ENCODE data around the gene MRFAP1. TPM values are rescaled to one million over a fixed set of nuclear protein-coding genes. Genes with fewer than 3 reads are reported as not detected.
A peak's percentile ranks its signal among the peaks of the same experiment; 100 is the strongest.

Gene MRFAP1
- total RNA-seq, 2 experiments from 2014 or later = 172 to 181 TPM

DNA sequence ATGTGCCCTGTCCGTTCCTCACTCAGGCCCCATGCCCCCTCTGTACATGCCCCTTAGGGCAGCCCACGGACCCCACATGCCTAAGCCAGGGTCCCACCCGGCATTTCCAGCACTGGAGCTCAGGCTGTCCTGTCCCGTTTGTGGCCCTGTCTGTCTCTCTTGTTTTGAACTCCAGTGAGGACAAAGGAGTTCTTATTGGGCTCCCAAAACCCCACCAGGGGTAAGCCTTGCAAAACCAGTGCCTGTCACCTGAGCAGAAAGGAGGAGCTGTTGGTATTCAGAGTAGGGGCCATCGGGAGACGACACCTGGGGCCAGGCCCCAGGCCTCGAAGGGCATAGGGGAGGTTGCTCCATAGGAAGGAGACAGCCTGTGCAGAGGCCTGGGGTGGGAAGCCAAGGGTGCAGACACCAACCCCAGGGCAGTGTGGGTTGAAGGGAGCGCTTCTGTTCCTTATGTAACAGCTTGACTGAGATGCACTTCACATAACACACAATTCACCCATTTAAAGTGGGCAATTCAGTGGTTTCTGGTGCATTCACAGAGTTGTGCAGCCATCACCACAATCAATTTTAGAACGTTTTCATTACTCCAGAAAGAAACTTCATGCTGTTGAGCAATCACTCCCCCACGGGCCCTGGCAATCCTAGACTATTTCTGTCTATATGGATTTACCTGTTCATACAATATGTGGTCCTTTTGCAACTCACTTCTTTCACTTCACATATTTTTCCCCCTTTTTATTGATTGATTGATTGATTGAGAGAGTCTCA, 33.8 kb upstream of the MRFAP1 start:
- no peak overlapping the region for H3K27ac Mint-ChIP-seq
- no peak for ATAC-seq (ENCODE audit: poor library complexity)
- Histone ChIP-seq H3K36me3 (ENCODE audit: insufficient read depth, low read length) (peaks cover 94% of the 10 kb centered on the region), H3K9me3 (ENCODE audit: control insufficient read depth in 1 of 2, insufficient read depth in 1 of 2, low read length in 2 of 2) (peaks cover 6 to 35% of the 10 kb centered on the region in 2 experiments), H3K27ac (ENCODE audit: low read depth in 1 of 2, low read length in 2 of 2) (no peak overlapping the region), H3K4me3 (ENCODE audit: low read length) (no peak overlapping the region), H3K4me1 (ENCODE audit: insufficient read depth, low read length) (no peaks in the 10 kb centered on the region), H3K27me3 (ENCODE audit: control insufficient read depth in 1 of 2, insufficient read depth in 2 of 2, low read length in 2 of 2) (no peaks in the 10 kb centered on the region)
- POLR2A ChIA-PET = interaction anchor here (1.1 kb wide), 1 partner anchor 84 kb away, joined by 3 read pairs; no protein-coding TSS in a partner anchor
- H3K27me3 Mint-ChIP-seq = no peaks in the 10 kb centered on the region
- no peaks in the 10 kb centered on the region for H3K4me1 Mint-ChIP-seq (ENCODE audit: low read depth)
- H3K36me3 Mint-ChIP-seq (ENCODE audit: low read depth) = peaks cover 98% of the 10 kb centered on the region
- intact Hi-C loops (cut with DNase I, micrococcal nuclease) = no loop called here
- CTCF ChIA-PET = no interaction called here
- no peak overlapping the region for H3K4me3 Mint-ChIP-seq
- no peak for DNase-seq
- no peak for TF ChIP-seq CTCF (IDR thresholded peaks at IDR 0.05)
- no peaks in the 10 kb centered on the region for H3K9me3 Mint-ChIP-seq

- no peaks in the 10 kb centered on the region for H3K27me3 Mint-ChIP-seq
- intact Hi-C loops (cut with DNase I, micrococcal nuclease) = no loop called here
- no peak overlapping the region for H3K27ac Mint-ChIP-seq
- ATAC-seq (ENCODE audit: poor library complexity) = no peak
- no peaks in the 10 kb centered on the region for H3K9me3 Mint-ChIP-seq
- no peak overlapping the region for H3K4me3 Mint-ChIP-seq
- H3K4me3 ChIP-seq (ENCODE audit: low read length) = no peak overlapping the region
- DNase-seq = no peak
- H3K4me1 ChIP-seq (ENCODE audit: insufficient read depth, low read length) = no peaks in the 10 kb centered on the region
- peaks cover 6 to 30% of the 10 kb centered on the region in 2 experiments for H3K9me3 ChIP-seq (ENCODE audit: control insufficient read depth in 1 of 2, insufficient read depth in 1 of 2, low read length in 2 of 2)
- CTCF ChIA-PET = no interaction called here
- H3K36me3 Mint-ChIP-seq (ENCODE audit: low read depth) = peaks cover 98% of the 10 kb centered on the region
- H3K4me1 Mint-ChIP-seq (ENCODE audit: low read depth) = no peaks in the 10 kb centered on the region
- H3K36me3 ChIP-seq (ENCODE audit: insufficient read depth, low read length) = peaks cover 94% of the 10 kb centered on the region
- TF ChIP-seq CTCF (IDR thresholded peaks at IDR 0.05) = no peak
- no peaks in the 10 kb centered on the region for H3K27me3 ChIP-seq (ENCODE audit: control insufficient read depth in 1 of 2, insufficient read depth in 2 of 2, low read length in 2 of 2)
- no peak overlapping the region for H3K27ac ChIP-seq (ENCODE audit: low read depth in 1 of 2, low read length in 2 of 2)
- POLR2A ChIA-PET = no interaction called here
Measured at GRCh38 chr4:6607368-6608055, 33.0 kb upstream of the MRFAP1 start.

- no peak for TF ChIP-seq CTCF (IDR thresholded peaks at IDR 0.05)
- no peak overlapping the region for H3K4me3 Mint-ChIP-seq
- no peaks in the 10 kb centered on the region for H3K27me3 Mint-ChIP-seq
- Histone ChIP-seq H3K27me3 (ENCODE audit: control insufficient read depth in 1 of 2, insufficient read depth in 2 of 2, low read length in 2 of 2) (no peaks in the 10 kb centered on the region), H3K9me3 (ENCODE audit: control insufficient read depth in 1 of 2, insufficient read depth in 1 of 2, low read length in 2 of 2) (peaks cover 6 to 21% of the 10 kb centered on the region in 2 experiments), H3K36me3 (ENCODE audit: insufficient read depth, low read length) (peaks cover 92% of the 10 kb centered on the region), H3K27ac (ENCODE audit: low read depth in 1 of 2, low read length in 2 of 2) (no peak overlapping the region), H3K4me3 (ENCODE audit: low read length) (no peak overlapping the region), H3K4me1 (ENCODE audit: insufficient read depth, low read length) (no peaks in the 10 kb centered on the region)
- intact Hi-C loops (cut with DNase I, micrococcal nuclease) = no loop called here
- no peak overlapping the region for H3K27ac Mint-ChIP-seq
- no peaks in the 10 kb centered on the region for H3K4me1 Mint-ChIP-seq (ENCODE audit: low read depth)
- H3K9me3 Mint-ChIP-seq = no peaks in the 10 kb centered on the region
- POLR2A ChIA-PET = interaction anchor here (0.6 kb wide), 1 partner anchor 230 kb away, joined by 7 read pairs; no protein-coding TSS in a partner anchor
- ATAC-seq (ENCODE audit: poor library complexity) (no peak), DNase-seq (peak in 1 of 14 experiments; percentile 23)
- CTCF ChIA-PET = no interaction called here
- peaks cover 95% of the 10 kb centered on the region for H3K36me3 Mint-ChIP-seq (ENCODE audit: low read depth)
Measured at GRCh38 chr4:6608758-6609414, 31.6 kb upstream of the MRFAP1 start.

Measured in CD4-positive, alpha-beta T cell (primary cell).